Liver (tissue), 3 donors: ENCODE data around the gene RBM20.

Source experiments
- FOXA1 ChIP-seq: IDR thresholded peaks from 2 replicates; pipeline ENCODE4 v1.6.1; 2016; ENCODE audit warnings: antibody characterized with exemption
- GABPA ChIP-seq, 2 donors: IDR thresholded peaks in 1 of 2; conservative IDR thresholded peaks in 1 of 2; 2 replicates each; pipeline ENCODE4 v1.6.1; 2016; ENCODE audit warnings: antibody characterized with exemption in 2 of 2, mild to moderate bottlenecking in 1 of 2, moderate library complexity in 1 of 2
- HNF4A ChIP-seq, 2 donors: conservative IDR thresholded peaks; 2 replicates each; pipeline ENCODE4 v1.6.1; 2016; ENCODE audit warnings: antibody characterized with exemption in 2 of 2, mild to moderate bottlenecking in 2 of 2
- MAX ChIP-seq: IDR thresholded peaks from 2 replicates; pipeline ENCODE4 v1.6.1; 2016; ENCODE audit warnings: antibody characterized with exemption
- RAD21 ChIP-seq, 2 donors: IDR thresholded peaks; 2 replicates each; pipeline ENCODE4 v1.6.1; 2016; ENCODE audit warnings: antibody characterized with exemption in 2 of 2, mild to moderate bottlenecking in 2 of 2
- REST ChIP-seq: IDR thresholded peaks from 2 replicates; pipeline ENCODE4 v1.6.1; 2016; ENCODE audit warnings: antibody characterized with exemption, mild to moderate bottlenecking
- RXRA ChIP-seq, 2 donors: IDR thresholded peaks; 2 replicates each; pipeline ENCODE4 v1.6.1; 2017 to 2018; ENCODE audit warnings: antibody characterized with exemption in 2 of 2, mild to moderate bottlenecking in 1 of 2
- SP1 ChIP-seq: IDR thresholded peaks from 2 replicates; pipeline ENCODE4 v1.6.1; 2018; ENCODE audit warnings: antibody characterized with exemption, mild to moderate bottlenecking
- TAF1 ChIP-seq: conservative IDR thresholded peaks from 2 replicates; pipeline ENCODE4 v1.6.1; 2016; ENCODE audit warnings: antibody characterized with exemption, mild to moderate bottlenecking
- YY1 ChIP-seq: IDR thresholded peaks from 2 replicates; pipeline ENCODE4 v1.6.1; 2016; ENCODE audit warnings: antibody characterized with exemption, mild to moderate bottlenecking
- TF ChIP-seq, protein P1 (sequence below): fragments of 150-350 bp; IDR thresholded peaks from 2 replicates; pipeline ENCODE4 v1.5.1; 2017; ENCODE audit warnings: improper control_type of control experiment, low read depth, low read length; ENCODE audit not compliant: missing input control
- TF ChIP-seq, protein P2 (sequence below): IDR thresholded peaks from 2 replicates; pipeline ENCODE4 v1.6.1; 2016; ENCODE audit warnings: antibody characterized with exemption
- donor health status: healthy.
- donor health status: healthy.

DNA sequence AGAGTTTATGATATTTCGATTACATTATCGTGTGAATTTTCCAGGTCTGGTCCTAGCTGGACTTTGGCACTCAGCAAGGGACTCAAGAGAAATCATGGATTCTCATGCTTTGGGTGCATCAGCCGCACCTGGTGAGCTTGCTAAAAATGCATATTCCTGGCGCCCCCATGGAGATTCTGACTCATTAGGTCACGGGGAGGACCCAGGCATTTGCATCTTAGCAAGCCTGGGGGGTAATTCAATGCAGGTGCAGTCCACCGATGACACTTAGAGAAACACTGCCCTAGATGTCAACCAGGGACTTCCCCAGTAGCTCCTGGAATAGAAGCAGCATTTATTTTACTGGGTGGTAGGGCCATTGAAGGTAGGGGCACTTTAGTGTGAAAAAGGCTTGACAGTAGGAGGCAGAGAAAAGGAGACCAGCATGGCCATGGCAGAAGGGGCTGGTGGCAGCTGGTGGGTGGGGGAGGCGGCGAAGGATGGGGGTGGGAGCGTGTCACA is 197.7 kb downstream of the RBM20 start:
- TF ChIP-seq, protein P1, sequence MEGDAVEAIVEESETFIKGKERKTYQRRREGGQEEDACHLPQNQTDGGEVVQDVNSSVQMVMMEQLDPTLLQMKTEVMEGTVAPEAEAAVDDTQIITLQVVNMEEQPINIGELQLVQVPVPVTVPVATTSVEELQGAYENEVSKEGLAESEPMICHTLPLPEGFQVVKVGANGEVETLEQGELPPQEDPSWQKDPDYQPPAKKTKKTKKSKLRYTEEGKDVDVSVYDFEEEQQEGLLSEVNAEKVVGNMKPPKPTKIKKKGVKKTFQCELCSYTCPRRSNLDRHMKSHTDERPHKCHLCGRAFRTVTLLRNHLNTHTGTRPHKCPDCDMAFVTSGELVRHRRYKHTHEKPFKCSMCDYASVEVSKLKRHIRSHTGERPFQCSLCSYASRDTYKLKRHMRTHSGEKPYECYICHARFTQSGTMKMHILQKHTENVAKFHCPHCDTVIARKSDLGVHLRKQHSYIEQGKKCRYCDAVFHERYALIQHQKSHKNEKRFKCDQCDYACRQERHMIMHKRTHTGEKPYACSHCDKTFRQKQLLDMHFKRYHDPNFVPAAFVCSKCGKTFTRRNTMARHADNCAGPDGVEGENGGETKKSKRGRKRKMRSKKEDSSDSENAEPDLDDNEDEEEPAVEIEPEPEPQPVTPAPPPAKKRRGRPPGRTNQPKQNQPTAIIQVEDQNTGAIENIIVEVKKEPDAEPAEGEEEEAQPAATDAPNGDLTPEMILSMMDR, result no peak
- no peak for TF ChIP-seq TAF1
- no peak for TF ChIP-seq RAD21 (IDR thresholded peaks at IDR 0.05)
- TF ChIP-seq REST, result no peak
- no peak for TF ChIP-seq GABPA (IDR thresholded peaks at IDR 0.05 in 1 of 2, conservative IDR thresholded peaks at IDR 0.05 in 1 of 2)
- no peak for TF ChIP-seq HNF4A (conservative IDR thresholded peaks at IDR 0.05)
- no peak for TF ChIP-seq YY1
- no peak for TF ChIP-seq RXRA (IDR thresholded peaks at IDR 0.05)
- no peak for TF ChIP-seq MAX
- TF ChIP-seq, protein P2, sequence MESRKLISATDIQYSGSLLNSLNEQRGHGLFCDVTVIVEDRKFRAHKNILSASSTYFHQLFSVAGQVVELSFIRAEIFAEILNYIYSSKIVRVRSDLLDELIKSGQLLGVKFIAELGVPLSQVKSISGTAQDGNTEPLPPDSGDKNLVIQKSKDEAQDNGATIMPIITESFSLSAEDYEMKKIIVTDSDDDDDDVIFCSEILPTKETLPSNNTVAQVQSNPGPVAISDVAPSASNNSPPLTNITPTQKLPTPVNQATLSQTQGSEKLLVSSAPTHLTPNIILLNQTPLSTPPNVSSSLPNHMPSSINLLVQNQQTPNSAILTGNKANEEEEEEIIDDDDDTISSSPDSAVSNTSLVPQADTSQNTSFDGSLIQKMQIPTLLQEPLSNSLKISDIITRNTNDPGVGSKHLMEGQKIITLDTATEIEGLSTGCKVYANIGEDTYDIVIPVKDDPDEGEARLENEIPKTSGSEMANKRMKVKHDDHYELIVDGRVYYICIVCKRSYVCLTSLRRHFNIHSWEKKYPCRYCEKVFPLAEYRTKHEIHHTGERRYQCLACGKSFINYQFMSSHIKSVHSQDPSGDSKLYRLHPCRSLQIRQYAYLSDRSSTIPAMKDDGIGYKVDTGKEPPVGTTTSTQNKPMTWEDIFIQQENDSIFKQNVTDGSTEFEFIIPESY, result no peak
- TF ChIP-seq SP1, result no peak
- TF ChIP-seq FOXA1, result no peak
